ENCODE results near the gene ANKRD9. TPM values are rescaled to one million over a fixed set of nuclear protein-coding genes. Genes with fewer than 3 reads are reported as not detected.

Gene ANKRD9
- total and polyA plus RNA-seq, 9 of the 15 experiments (the other 6 are each of a cell fraction or from before 2014, with no cell fraction given): 0.04 to 32.9 (median 5.3) TPM

- TF ChIP-seq NR2F6 (CRISPR knock-in tag; IDR thresholded peaks at IDR 0.05) (no peak), FIP1L1 (IDR thresholded peaks at IDR 0.05; ENCODE audit: low read depth, low read length, poor library complexity, severe bottlenecking) (no peak), ZKSCAN8 (CRISPR knock-in tag; IDR thresholded peaks at IDR 0.05) (no peak), TRIM28 (IDR thresholded peaks at IDR 0.05) (no peak), NCOR1 (IDR thresholded peaks at IDR 0.05) (no peak), HLTF (IDR thresholded peaks at IDR 0.05) (no peak), KAT8 (IDR thresholded peaks at IDR 0.05; ENCODE audit: low read depth) (no peak), CHAMP1 (IDR thresholded peaks at IDR 0.05) (no peak), RERE (CRISPR knock-in tag; IDR thresholded peaks at IDR 0.05; ENCODE audit: borderline replicate concordance) (no peak), CC2D1A (IDR thresholded peaks at IDR 0.05) (no peak; the same call in 1 of the 2 replicates), ARNT (IDR thresholded peaks at IDR 0.05) (no peak), THRA (IDR thresholded peaks at IDR 0.05) (no peak), ZNF217 (CRISPR knock-in tag; IDR thresholded peaks at IDR 0.05) (no peak), E2F8 (IDR thresholded peaks at IDR 0.05; ENCODE audit: low read depth, partially characterized antibody) (no peak), PRMT5 (CRISPR knock-in tag; IDR thresholded peaks at IDR 0.05) (no peak)
These were observed 7.2 kb upstream of the ANKRD9 start (continued) for GRCh38 chr14:102516531-102517391.
